ENCODE results near the gene ZCCHC7. TPM values are rescaled to one million over a fixed set of nuclear protein-coding genes. Genes with fewer than 3 reads are reported as not detected.

ZCCHC7 gene
- total and polyA plus RNA-seq, 10 of the 15 experiments (the other 5 are each of a cell fraction or from before 2014, with no cell fraction given): 42.9 to 178 (median 53.3) TPM

GRCh38 chr9:37239921-37240320, 119.5 kb downstream of the ZCCHC7 start:
- Histone ChIP-seq H3K27me3 (replicated peaks in 1 of 2; ENCODE audit: control insufficient read depth in 2 of 2, insufficient read depth in 2 of 2, low read length in 1 of 2) (no peaks in the 10 kb centered on the region), H3K79me2 (ENCODE audit: control insufficient read depth, insufficient read depth, low read length) (peaks cover 53% of the 10 kb centered on the region), H4K20me1 (ENCODE audit: control insufficient read depth, insufficient read depth) (no peaks in the 10 kb centered on the region), H2AFZ (ENCODE audit: control insufficient read depth, low read depth, low read length) (no peak overlapping the region), H3K36me3 (ENCODE audit: control insufficient read depth in 2 of 2, insufficient read depth in 2 of 2, low read length in 1 of 2) (no peaks in the 10 kb centered on the region; a peak in 2 of 4 replicates), H3K27ac (ENCODE audit: control insufficient read depth, insufficient read depth) (no peak overlapping the region), H3K9me3 (replicated peaks; ENCODE audit: control insufficient read depth, insufficient read depth, low read length) (peaks cover 1% of the 10 kb centered on the region; the same call in 2 of the 3 replicates), H3K4me2 (ENCODE audit: control insufficient read depth, insufficient read depth) (no peak overlapping the region), H3K4me3 (no peak overlapping the region), H3K4me1 (ENCODE audit: control insufficient read depth, insufficient read depth, low read length) (peaks cover 25% of the 10 kb centered on the region), H3K9ac (ENCODE audit: control insufficient read depth, insufficient read depth, low read length) (no peak overlapping the region)
- FAIRE-seq (peak; percentile 54), DNase-seq (ENCODE audit: low read depth, low spot score) (no peak), ATAC-seq (peak; percentile 71)
- WGBS (ENCODE audit: insufficient coverage, insufficient replicate concordance, low lambda C conversion rate, missing lambda C conversion rate): 96% methylated on average over 2 of the region's 2 CpGs
- ChIA-PET POLR2A (interaction anchor here (1.6 kb wide), 2 partner anchors 10 to 27 kb away, joined by 6 read pairs; no protein-coding TSS in a partner anchor), CTCF (interaction anchor here (0.8 to 1.5 kb wide), 4 partner anchors 16 to 112 kb away, joined by 3 to 6 read pairs (median 4); no protein-coding TSS in a partner anchor), SMC1A (ENCODE audit: uncharacterized antibody, unreplicated experiment) (interaction anchor here (1.0 to 7.9 kb wide), 7 partner anchors 8 to 56 kb away, joined by 3 to 62 read pairs (median 5); no protein-coding TSS in a partner anchor), RAD21 (ENCODE audit: unreplicated experiment) (interaction anchor here (1.2 to 2.4 kb wide), 3 partner anchors 26 to 244 kb away, joined by 3 to 5 read pairs (median 4); no protein-coding TSS in a partner anchor)
- TF ChIP-seq SMAD1 (IDR thresholded peaks at IDR 0.05; ENCODE audit: low read depth, partially characterized antibody): no peak
- no peak for TF ChIP-seq E2F4 (IDR thresholded peaks at IDR 0.05; ENCODE audit: low read depth, low read length)
- no peak for TF ChIP-seq ZZZ3 (IDR thresholded peaks at IDR 0.05; ENCODE audit: control insufficient read depth, insufficient read length, low read depth)
- TF ChIP-seq MTA2 (IDR thresholded peaks at IDR 0.05; ENCODE audit: low read depth): peak; percentile 17; the same call in 1 of the 2 replicates
- TF ChIP-seq JUNB (IDR thresholded peaks at IDR 0.05): peak; percentile 33; the same call in 1 of the 2 replicates
- TF ChIP-seq ATF2 (IDR thresholded peaks at IDR 0.05; ENCODE audit: low read length): 0 out of 2 replicates have a peak, but pooled peaks have one; percentile 22
- TF ChIP-seq RUNX3 (IDR thresholded peaks at IDR 0.05; ENCODE audit: low read length): peak; percentile 62; the same call in 1 of the 2 replicates
- TF ChIP-seq ASH2L (IDR thresholded peaks at IDR 0.05; ENCODE audit: borderline replicate concordance, low read depth): no peak
- no peak for TF ChIP-seq BCL3 (IDR thresholded peaks at IDR 0.05; ENCODE audit: borderline replicate concordance, insufficient read depth, low read depth, low read length, poor library complexity, severe bottlenecking)
- BruUV-seq (replicated peaks): no TSS peak
- intact Hi-C loops (cut with micrococcal nuclease; ENCODE audit: unreplicated experiment): no loop called here
- in situ Hi-C loops (cut with MboI): no loop called here

All from GM12878 (cell line).